NCI-H1436 (cell line): ENCODE measurements around the gene GALK2.
"Not testable (repeated sequence)": the region's sequence is repeated elsewhere in the genome, so short reads cannot be mapped to it uniquely, and the experiment has no call there.

Experiments
- DNase-seq: peaks from one replicate; lab custom pipeline; 2025; lab: John Stamatoyannopoulos, UW

The GALK2 gene

DNA sequence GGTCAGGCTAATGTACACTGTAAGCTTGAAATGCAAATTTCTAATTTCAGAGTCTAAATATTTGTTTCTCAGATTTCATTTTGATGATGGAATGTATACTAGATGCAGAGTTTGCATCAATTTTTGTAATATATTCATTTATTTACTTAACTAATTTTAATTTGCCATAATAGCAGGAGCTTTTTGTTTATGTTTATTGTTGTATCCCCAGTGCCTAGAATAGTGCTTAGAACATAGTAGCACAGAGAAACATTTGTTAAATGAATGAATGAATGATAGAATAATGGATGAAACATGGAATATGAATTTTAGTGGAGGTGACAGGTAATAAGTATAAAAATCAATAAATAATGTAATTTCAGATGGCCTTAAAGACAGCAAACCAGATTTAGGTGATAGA, 5.2 kb upstream of the GALK2 start:
- DNase-seq, result no peak

DNA sequence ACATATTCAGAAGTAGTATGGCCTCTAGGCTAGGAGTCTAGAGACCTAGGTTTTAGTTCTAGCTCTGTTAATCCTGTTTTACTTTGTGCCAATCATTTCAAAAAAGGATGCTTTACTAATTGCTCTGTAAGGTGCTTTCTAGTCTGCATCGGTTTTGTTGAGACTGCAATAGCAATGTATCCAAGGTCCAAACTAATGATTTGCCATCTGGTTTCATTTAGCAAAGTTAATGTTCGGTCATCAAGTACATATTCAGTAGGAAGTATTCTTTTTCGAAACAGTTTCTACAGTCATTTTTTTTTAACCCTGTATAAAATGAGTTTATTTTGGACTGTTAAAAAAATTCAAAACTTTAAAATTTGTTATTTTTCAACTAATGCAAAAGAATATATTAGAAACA, 2.0 kb upstream of the GALK2 start:
- DNase-seq, result no peak

DNA sequence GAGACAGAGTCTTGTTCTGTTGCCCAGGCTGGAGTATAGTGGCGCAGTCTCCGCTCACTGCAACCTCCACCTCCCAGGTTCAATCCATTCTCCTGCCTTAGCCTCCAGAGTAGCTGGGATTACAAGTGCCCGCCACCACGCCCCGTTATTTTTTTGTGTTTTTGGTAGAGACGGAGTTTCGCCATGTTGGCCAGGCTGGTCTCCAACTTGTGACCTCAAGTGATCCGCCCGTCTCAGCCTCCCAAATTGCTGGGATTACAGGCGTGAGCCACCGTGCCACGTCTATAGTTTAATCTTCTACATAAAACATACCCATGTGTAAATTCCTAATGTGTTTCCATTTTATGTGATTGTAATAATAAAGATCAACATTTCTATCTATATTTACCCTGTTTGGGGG, 1.7 kb downstream of the GALK2 start:
- DNase-seq, result no peak

DNA sequence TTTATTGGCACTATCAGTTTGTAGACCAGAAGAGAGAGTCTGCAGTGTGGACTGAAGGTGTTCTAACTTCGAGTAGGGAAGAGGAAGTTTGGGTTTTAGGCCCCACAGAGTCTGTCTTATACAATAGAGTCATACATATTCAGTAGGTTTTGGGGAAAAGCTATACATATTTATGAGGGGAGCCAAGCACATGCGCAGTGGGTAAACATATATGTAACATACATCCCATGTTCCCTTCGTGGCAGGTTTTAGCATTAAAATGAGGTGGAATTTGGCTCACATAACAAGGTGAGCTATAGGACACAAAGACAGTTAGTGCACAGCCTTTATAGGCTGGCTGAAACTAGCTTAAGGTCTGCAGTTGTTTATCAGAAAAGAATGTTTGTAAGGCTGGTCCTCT, 4.9 kb downstream of the GALK2 start:
- DNase-seq, result no peak

DNA sequence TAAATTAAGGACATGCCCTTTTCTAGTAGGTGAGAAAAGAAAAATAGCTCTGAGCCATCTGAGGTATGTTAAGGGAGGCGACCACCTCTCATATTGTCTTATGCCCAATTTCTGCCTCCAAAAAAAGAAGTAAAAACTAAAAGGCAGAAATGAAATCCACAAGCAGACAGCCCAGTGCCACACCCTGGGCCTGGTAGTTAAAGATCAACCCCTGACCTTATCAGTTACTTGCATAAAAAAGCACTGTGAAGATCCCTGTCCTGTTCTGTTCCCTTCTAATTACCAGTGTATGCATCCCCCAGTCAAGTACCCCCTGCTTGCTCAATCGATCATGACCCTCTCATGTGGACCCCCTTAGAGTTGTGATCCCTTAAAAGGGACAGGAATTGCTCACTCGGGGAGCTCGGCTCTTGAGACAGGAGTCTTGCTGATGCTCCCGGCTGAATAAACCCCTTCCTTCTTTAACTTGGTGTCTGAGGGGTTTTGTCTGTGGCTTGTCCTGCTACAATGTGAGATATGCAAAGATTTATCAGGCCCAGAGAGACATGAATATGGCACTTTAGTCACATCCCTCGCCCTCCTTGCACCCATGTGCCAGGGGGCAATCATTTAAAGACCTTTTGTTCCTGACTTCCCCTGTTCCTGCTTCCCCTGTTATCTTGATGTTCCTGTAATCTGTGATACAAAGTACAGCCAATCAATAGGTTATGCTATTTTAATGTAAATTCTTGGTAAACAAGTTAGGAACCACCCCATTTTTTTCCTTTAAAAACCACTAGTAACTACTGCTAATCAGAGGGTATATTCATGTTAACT, 5.7 kb downstream of the GALK2 start:
- not testable (repeated sequence) for DNase-seq

DNA sequence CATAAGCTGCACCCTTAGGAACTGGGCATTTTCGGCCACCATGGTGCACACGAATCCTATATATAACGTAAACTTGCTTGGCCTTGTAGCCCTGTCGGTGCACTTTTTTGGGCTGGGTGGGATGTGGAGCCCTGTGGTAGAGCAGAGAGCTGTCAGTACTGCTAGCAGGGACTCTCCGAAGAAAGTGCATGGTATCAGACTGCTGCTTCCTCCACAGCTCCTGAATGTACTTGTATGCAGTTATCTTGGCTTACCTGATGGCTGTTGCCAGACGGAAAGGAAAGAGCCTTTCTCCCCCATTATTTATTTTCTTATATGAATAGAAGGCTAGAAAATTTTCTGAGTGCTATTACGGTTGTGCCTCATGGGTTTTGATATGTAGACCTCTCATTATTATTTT, 8.4 kb downstream of the GALK2 start:
- no peak for DNase-seq

DNA sequence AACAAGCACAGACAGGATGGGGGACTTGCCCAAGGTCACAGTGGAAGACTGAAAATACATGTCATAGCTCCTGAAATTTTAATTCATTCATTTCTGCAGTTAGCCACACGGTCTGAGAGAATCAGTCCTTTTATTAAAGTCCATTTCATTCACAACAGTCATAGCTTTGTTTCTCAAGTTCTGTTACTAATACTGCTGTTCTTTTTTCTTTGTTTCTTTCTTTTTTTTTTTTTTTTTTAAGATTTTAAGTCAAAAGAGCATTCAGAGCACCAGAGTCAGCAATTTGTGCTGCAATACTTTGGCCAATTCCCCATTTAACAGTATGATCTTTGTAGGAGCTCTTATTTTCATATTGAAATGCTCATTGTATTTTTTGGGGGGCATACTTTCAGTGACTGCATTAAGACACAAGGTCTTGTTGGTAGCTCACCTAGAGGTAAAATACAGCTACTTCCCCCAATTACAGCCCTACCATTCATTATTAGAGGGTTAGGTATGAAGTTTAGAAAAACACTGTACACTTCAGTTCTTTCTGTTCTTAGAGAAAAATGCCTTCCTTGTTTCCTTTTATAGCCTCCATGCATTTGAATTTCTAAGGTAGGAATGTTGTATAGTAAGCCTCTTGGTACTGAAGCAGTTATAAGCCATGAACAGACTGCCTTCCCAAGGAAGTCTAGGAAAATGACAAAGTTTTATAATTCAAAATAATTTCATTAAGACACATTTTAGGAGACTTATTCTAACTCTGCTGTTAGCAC, 9.6 kb downstream of the GALK2 start:
- no peak for DNase-seq

DNA sequence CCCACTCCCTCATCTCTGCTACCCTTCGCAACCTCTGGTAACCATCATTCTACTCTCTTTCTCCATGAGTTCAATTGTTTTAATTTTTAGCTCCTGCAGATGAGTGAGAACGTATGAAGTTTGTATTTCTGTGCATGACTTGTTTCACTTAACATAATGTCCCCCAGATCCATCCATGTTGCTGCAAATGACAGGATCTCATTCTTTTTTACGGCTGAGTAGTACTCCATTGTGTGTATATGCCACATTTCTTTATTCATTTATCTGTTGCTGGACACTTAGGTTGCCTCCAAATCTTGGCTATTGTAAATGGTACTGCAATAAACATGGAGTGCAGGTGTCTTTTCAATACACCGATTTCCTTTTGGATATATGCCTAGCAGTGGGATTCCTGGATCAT, 12.1 kb downstream of the GALK2 start:
- DNase-seq, result no peak

DNA sequence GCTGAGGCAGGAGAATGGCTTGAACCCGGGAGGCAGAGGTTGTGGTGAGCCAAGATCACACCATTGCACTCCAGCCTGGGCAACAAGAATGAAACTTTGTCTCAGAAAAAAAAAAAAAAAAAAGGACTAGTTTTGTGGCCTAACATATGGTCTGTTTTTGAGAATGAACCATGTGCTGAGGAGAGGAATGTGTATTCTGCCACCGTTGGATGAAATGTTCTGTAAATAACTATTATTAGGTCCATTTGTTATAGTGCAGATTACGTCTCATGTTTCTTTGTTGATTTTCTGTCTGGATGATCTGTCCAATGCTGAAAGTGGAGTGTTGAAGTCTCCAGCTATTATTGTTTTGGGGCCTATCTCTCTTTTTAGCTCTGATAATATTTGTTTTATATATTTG, 13.7 kb downstream of the GALK2 start:
- not testable (repeated sequence) for DNase-seq

DNA sequence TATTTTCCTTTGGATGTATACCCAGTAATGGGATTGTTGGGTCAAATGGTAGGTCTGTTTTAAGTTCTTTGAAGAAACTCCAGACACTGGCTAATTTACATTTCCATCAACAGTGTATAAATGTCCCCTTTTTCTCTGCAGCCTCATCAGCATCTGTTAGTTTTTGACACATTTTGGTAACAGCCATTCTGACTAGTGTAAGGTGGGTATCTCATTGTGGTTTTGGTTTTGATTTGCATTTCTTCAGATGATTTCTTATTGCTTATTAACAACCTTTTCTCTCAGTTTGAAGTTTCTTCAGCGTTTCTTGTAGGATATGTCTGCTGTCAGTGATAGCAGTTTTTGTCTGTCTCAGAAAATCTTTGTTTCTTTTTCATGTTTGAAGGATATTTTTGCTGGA, 15.4 kb downstream of the GALK2 start:
- DNase-seq, result no peak

DNA sequence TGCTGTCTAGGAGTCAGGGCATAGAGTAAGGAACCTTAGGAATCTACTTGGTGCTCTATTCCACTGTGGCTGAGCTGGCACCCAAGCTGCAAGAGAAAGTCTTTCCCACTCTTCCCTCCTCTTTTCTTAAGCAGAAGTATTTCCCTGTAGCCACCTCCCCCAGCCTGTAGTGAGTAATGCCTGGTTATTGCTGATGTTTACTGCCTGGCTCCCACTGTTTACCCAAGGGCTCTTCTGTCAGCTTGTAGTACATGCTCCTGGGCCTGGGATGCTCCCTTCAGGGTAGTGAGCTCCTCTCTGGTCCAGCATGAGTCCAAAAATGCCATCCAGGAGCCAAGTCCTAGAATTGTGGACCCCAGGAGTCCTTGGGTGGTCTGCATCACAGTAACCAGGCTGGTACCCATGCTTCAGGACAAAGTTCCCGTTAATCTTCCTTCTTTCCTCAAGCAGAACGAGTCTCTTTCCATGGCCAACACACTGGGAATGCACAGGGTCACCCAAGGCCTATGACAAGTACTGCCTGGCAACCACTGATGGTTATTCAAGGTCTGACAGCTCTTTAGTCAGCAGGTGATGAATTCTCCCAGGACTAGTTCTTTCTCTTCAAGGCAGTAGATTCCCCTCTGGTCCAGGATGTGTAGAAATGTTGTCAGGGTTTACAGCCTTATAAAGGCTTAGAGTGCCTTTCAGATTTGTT, 17.6 kb downstream of the GALK2 start:
- no peak for DNase-seq

DNA sequence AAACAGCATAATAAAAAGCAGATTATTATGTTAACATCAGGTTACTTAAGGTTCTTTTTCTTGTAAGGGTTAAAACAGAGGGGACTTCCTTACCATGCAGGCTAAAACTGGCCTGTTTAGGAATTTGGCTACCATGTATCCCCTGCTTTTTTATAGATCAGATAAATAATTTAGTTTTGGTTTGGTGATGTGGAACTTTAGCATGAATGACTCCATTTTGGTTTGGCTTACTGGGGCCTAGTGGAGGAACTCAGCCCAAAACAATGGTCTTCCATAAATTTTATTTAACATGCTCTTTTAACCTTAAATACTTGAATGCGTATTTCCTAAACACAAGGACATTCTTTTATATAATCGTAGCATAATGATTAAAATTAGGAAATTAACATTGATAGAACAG, 18.9 kb downstream of the GALK2 start:
- no peak for DNase-seq

DNA sequence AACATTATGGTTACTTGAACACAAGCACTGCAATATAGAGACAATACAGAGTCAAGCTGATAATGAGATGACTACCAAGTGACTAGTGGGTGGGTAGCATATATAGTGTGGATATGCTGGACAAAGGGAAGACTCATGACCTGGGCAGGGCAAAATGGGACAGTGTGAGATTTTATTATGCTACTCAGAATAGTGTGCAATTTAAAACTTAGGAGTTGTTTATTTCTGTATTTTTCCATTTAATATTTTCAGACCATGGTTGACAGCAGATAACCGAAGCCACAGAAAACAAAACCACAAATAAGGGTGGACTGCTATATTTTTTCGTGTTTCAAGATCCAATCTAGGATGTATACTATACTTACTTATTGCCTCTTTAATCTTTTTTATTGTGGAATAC, 19.6 kb downstream of the GALK2 start:
- DNase-seq, result no peak

DNA sequence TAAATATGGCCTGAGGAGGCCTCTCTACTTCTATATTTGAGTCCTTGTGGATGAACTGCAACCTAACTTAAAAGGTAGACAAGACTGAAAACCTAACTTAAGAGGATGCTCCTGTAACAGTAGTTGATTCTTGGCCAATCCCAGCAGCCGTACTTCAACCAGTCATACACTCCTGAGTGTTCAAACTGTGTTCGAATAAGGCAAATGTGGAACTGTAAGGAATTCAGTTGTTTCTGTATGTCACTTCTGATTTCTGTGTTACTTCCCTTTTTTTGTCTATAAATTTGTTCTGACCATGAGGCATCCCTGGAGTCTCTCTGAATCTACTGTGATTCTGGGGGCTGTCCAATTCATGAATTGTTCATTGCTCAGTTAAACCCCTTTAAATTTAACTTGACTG, 20.5 kb downstream of the GALK2 start:
- no peak for DNase-seq

DNA sequence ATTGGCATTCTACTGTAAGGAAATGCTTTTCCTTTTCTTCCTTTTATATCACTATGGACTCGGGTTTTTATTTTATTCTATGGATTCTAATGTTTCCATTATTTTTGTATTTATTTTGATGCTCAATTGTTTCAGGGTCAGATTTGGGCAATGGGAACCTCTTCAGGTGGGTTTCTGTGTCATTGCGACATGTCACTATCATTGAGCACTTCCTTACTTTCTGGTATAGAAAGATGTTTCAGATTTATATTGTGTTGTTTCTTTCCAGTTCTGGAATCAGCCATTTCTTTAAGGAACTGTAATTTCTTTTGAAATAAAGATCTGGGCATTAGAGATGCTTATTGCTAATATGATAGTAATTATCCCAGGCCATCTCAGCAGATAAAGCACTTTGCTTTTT, 21.8 kb downstream of the GALK2 start:
- DNase-seq, result no peak

DNA sequence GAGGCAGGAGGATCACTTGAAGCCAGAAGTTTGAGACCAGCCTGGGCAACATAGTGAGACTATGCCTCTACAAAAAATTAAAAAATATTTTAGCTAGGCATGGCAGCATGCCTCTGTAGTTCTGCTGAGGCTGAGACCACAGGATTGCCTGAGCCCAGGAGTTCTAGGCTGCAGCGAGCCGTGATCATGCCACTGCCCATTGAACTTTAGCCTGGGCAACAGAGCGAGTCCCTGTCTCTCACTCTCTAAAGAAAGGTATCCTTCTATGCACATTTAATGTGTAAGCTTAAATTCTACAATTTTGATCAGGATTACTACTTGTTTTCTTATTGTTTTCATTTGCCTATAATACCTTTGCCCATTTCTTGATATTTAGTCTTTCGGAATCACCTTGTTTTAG, 26.8 kb downstream of the GALK2 start:
- no peak for DNase-seq

DNA sequence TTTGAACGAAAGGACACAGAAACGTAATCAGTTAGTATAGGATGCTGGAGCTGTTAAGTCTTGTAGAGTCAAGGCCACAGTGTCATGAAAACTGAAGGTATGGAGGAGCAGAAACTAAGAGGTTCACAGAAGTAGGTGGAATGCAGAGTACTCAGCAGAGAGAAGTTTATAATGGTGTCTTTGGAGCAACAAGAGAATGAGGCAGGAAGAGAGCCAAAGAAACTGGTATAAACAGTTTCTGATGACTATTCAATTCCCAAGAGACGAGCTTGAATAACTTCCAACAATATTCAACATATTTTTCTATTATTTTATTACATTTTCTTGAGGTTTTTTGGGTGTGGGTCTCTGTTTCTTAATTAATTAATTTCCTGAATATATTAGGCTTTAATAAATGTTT, 29.6 kb downstream of the GALK2 start:
- DNase-seq, result no peak

DNA sequence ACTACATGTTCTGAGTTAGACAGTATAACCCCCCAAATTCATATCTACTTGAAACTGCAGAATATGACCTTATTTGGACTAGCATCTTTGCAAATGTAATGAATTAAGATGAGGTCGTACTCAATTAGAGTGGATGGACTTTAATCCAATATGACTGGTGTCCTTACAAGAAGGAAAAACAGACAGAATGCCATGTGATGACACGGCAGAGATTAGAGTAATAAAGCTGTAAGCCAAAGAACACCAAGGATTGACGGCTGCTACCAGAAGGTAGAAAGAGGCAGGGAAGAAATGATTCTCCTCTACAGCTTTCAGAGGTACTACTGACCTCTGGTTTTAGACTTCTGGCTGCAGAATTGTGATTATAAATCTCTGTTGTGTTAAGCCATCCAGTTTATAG, 30.3 kb downstream of the GALK2 start:
- no peak for DNase-seq

DNA sequence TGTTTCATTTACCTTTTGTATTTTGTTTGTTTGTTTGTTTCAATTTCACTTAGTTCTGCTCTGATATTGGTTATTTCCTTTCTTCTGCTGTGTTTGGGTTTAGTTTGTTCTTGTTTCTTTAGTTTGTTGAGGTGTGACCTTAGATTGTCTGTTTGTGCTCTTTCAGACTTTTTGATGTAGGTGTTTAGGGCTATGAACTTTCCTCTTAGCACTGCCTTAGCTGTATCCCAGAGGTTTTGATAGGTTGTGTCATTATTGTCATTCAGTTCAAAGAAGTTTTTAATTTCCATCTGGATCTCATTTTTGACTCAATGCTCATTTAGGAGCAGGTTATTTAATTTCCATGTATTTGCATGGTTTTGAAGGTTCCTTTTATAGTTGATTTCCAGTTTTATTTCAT, 38.1 kb downstream of the GALK2 start:
- not testable (repeated sequence) for DNase-seq

DNA sequence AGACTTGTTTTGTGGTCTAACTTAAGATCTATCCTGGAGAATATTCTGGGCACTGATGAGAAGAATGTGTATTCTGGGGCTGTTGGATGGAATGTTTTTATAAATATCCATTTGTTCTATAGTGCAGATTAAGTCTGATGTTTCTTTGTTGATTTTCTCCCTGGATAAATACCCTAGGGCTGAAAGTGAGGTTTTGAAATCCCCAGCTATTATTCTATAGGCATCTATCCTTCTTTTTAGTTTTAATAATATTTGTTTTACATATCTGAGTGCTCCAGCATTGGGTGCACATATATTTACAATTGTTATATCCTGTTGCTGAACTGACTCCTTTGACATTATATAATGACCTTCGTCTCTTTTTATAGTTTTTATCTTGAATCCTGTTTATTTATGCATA, 42.9 kb downstream of the GALK2 start:
- DNase-seq, result no peak

DNA sequence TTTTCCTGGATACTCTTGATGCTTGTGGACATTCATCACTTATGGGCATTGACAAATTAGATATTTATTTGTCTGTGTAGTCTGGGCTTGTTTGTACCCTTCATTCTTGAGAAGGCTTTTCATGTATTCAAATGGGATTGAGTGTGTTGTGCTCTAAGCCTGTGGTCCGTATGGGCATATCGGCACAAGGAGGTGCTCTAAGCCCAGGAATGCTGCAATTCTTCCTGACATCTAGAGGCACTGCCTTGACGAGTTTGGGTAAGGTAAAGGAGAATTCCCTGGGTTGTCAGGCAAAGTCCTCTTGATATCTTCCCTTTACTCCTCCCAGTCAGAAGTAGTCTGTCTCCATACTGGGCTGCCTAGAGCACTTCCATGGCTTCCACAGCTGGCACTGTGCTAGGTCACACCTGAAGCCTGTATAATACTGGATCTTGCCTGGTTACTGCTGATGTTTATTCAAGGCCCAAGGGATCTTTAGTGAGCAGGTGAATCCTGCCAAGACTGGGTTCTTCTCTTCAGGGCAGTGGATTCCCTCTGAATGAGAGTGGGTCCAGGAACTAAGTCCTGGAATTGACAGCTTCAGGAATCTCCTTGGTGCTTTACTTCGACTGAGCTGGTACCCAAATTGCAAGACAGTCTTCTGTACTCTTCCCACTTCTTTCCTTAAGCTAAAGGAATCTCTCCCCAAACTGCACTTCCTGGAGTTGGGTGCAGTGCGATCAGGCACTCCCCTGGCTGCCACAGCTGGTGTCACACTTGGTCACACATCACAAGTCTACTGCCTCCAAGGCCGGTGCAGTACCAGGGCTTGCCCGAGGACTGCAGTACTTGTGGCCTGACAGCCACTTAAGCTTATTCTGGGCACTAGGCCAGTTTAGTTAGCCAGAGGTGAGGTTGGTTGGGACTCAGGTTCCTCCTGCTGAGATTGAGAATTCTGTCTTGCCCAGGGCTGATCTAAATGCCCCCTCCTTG, 46.0 kb downstream of the GALK2 start:
- no peak for DNase-seq
